ENCODE results near the gene ESR1.
"Not testable (repeated sequence)": the region's sequence is repeated elsewhere in the genome, so short reads cannot be mapped to it uniquely, and the experiment has no call there.

Gene ESR1

DNA sequence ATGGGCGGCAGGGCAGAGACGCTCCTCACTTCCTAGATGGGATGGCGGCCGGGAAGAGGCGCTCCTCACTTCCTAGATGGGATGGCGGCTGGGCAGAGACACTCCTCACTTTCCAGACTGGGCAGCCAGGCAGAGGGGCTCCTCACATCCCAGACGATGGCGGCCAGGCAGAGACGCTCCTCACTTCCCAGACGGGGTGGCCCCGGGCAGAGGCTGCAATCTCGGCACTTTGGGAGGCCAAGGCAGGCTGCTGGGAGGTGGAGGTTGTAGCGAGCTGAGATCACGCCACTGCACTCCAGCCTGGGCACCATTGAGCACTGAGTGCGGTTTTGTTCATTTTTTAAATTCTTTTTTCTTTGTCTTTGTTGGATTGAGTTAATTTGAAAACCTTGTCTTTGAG lies 92.3 kb downstream of the ESR1 start:
- DNase-seq: not testable (repeated sequence)

DNA sequence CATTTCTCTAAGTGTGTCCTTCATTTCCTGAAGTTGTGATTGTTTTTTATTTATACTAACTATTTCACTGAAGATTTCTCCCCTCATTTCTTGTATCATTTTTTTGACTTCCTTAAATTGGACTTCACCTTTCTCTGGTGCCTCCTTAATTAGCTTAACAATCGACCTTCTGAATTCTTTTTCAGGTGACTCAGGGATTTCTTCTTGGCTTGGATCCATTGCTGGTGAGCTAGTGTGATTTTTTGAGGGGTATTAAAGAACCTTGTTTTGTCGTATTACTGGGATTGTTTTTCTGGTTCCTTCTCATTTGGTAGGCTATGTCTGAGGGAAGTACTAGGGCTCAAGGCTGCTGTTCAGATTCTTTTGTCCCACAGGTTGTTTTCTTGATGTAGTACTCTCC lies 92.8 kb downstream of the ESR1 start:
- no peak for DNase-seq

DNA sequence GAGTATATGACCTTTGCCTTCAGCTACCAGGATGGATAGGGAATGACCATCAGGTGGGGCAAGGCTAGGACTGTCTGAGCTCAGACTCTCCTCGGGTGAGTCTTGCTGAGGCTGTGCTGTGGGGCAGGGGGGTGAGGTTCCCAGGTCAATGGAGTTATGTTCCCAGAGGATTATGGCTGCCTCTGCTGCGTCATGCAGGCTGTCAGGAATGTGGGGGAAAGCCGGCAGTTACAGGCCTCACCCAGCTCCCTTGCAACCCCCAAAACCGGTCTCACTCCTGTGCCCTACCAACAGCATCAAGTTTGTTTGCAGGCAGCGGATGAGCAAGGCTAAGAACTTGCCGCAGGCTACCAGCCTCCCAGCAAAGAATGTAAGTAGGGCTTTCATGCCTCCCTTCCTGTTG lies 93.5 kb downstream of the ESR1 start:
- DNase-seq: no peak

DNA sequence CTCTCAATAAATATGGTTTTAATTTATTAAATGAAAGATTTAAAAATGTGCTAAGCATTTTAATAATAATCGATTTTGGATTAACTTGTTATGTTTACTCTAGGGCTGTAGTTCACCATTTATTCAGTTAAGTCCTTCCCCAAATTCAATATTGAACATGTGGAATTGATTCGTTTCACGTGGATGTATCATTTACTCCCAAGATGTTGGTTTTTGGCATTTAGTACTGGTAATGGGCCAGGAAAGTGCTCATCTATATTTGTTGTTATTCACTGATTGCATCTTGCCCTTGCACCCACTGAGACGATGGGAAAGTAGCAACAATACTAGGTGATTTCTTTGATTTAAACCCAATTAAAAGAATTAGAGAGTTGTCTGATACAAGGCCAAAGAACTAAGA lies 97.1 kb downstream of the ESR1 start:
- DNase-seq: no peak

DNA sequence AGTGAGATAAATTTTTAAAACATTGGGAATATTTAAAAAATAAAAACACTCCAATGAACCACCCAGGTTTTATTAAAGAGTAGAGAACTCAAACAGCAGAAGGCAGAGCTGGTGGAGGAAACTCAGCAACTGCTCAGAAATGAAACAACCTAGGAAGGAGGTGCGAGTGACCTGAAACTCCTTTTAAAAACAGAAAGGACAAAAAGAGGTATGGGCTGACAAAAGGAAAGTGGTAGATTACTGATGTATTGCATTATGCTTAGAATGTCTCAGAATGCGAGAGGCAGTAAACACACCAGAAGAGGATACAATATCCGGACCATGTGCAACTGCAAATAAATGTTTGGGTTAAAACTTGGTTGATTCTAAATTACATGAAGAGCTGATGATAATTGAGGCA lies 97.6 kb downstream of the ESR1 start:
- DNase-seq: no peak

DNA sequence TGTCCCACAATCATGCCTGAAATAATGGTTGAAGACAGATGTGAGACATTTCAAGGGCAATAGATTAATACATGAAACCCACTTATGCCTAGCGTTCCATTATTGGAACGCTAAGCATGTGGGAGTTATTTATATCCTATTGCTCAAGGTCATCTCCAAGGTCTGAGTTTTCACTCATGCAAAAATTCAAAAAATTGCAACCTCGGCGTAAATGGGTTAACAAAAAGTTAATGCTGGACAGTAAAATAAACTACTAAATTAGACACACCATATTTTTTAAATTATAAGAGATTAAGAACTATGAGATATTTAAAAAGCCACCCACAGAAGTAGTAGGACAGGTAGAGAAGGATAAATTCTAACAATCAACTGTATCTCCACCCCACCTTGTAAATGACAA lies 98.4 kb downstream of the ESR1 start:
- DNase-seq: no peak

DNA sequence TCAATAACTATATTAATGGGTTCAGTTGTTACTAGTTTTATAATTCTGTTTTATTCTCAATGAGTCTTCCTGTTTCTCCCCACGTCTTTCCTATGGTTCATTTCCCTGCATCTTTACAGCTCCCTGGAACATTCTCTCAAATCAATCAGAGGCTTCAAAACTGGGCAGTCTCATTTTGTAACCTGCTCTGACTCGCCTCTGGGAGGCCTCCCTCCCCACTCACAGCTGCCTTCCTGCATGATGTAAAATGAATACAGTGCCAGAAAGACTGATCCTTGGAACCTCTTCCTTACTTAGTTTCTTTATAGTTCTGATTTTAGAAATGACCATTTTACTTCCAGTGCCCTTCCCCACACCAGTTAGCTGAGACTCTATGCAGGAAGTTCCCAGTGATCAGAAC lies 103.9 kb downstream of the ESR1 start:
- DNase-seq: no peak

DNA sequence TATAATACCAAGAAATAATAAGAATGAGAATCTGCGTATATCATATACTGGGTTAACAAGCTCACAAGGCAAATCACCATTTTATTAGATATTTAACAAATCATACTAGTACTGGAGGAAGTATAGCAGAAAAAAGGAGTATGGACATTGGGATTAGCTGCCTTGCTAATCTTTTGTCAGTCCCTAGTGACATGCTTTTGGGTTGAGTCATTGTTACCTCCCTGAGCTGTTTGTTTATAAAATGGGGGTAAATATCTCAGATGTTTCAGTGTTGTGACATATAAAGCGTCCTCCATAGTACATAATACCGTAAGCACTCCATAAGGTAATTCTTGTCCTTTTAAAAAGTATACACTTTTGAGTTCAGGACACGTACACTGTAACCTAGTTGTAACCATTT lies 107.0 kb downstream of the ESR1 start:
- DNase-seq: no peak

DNA sequence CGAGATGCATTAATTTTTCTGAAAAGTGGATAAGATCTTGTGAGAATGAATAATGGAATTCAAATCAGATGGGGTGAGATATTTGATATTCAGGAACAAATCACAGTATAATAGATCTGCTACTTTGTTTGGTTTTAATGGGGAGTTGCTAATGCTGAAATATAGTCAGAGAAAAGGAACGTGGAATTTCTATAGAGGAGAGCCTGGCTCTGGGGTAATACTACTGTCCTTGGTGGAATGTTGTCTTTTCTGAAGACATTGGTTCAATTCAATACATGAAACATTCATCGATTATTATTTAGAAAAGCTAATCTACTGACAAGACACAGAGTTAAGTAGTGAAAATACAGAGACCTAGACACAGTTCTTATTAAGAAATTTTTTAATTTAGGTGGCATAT lies 108.6 kb downstream of the ESR1 start:
- no peak for DNase-seq

DNA sequence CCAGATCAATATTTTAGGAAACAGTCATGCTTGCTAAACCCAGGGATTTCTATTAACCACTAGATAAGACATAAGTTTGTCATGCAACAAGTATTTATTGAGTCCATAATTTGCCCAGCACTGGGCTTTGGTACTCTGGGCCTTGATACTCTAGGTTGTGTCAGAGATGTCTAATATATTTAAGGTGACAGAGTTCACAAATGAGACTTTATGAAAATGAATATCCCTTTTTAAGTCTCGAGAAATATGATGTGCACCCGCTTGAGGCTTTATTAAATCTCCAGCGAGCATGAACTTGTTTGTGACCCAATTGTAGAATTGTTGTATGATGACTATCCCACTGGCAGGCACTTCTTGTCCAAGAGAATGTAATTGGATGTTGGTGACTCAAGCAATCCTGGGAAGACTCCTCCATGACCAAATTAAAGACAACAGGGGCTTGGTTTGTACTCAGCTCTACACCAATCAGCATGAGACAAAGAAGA lies 109.2 kb downstream of the ESR1 start:
- DNase-seq: no peak

DNA sequence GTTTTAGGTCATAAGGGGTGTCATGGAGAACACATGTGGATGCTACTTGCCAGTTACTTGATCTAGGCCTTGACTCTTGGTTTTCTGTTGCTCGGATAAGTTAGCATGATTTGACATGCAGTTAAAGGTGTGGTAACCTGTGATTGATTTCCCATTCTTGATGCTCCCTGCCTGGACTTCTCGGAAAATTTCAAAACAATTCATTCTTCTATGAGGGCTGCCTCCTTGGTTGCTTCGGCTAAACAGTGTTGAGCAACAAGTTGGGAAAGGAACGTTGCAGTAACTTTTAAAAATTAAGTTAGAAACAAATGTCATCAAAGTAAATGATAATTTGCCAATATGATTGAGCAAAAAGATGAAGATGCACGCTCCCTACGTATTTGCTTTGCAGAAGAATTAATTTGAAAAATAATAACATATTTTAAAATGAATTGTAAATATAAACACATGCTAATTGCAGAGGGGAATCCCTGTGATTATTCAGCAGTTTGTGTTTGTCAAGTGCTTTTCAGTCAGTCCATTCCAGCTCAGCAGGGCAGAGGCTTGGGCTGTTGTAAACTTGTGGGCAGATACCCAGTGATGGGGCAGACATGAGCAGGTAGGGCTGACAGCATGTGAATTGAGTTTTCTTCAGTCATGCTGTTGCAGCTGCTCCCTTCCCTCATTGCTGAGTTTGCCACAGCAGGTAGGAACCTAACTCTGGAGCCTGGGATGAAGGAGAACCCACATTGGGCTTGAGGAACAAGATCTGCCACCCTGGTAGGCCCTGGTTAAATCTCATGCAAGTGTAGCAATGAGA lies 110.2 kb downstream of the ESR1 start:
- DNase-seq: no peak

DNA sequence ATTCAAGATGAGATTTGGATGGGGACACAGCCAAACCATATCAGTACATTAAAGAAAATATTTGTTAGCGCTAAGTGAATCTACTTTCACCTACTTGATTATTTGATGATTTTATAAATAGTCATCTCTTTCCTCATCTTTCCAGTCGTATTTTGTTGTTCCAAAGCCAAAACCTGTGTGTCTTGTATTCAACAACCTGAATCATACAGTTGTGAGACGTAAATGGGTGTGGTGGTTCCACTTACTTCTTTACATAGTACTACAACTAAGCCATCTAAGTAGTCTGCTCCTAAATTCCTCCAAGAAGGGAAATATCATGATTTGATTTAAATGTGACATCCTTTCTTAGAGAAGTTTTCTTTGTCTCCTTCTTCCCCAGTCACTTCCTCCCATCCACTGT lies 132.8 kb downstream of the ESR1 start:
- DNase-seq: no peak

DNA sequence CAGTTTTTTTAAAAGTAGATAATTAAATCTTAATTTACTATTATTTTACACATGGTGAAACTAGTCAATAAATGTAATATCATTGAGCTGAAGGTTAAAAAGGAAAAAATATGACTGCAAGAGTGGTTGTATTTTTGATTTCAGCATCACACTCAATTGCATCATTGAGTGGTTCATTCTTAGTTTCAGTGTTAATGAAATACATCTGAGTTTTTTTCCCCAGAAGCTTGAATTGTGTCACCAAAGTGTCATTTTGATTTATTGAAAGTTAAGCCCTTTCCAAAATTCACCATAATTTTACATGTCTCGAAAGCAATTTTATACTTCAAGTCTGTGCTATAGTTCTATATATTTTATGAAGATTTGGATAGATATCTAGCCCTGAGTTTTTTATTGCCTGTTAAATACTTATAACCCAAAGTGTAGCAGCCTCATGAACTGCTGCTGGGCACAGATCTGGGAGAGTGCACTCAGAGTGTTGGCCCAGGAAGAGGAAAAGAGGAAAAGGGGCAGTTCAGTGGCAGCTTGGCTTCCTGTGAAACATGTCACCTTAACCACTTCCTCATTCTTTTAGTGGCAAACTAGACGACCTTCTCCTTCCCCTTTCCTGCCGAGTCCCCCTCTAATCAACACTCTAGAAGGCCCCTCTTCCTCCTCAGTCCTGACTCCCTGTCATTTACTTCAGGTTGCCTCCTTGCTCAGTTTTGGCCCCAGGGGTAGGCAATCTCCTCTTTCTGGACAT lies 140.7 kb downstream of the ESR1 start:
- peak; percentile 10 to 29 for DNase-seq

DNA sequence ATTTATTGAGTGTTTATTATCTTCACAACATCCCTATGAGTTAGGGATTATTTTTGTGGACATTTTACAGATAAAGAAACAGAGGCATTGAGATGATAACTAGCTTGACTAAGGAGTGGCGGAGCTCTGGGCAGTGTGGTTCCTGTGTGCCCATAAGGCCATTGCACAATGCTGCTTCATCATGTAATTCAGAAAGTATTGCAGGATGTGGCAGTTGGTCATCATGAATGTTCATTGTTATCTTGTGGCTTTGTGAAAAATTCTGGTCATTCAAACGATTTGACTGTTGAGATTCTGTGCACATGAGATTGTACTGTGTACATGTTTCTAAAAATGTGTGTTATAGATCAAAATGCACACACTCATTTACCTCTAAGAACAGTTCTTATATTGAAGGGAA lies 150.8 kb downstream of the ESR1 start:
- peak in 1 of 2 donors; percentile 15 for DNase-seq

DNA sequence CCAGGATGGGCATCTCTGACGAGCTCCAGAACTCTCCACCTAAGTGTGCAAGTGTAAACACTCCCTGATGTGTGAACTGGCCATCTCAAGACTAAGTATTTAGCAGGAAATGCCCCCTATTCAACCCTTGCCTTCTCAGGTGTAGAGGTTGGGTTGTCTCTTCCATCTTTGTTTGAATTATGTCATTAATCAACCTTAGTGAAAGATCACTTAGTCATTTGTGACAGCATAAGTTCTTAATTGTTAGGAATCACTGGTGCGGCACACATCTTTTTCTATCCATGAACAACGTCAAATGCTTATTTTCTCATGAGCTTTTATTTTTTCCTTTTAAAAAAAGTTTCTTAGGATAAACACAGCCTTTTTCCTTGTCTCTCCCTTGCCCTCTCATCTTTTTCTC lies 151.6 kb downstream of the ESR1 start:
- DNase-seq: no peak

DNA sequence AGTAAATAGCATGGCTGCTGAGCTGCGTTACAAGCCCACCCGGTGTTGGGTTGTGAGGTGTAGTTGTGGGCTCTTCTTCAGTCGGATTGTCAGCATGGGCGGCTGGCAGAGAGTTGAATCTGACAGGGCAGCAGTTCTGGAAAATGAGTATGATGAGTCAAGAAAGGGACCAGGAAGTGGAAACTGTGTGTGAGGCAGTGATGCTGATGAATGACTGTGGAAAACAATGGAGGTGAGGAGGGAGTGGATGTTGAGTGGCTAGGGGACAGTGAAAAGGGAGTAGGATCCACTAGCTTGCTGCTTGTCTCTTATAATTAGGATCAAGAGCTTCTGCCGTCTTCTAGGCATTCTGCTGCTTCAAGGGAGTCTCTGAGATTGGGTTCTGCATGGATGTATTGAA lies 154.3 kb downstream of the ESR1 start:
- no peak for DNase-seq

DNA sequence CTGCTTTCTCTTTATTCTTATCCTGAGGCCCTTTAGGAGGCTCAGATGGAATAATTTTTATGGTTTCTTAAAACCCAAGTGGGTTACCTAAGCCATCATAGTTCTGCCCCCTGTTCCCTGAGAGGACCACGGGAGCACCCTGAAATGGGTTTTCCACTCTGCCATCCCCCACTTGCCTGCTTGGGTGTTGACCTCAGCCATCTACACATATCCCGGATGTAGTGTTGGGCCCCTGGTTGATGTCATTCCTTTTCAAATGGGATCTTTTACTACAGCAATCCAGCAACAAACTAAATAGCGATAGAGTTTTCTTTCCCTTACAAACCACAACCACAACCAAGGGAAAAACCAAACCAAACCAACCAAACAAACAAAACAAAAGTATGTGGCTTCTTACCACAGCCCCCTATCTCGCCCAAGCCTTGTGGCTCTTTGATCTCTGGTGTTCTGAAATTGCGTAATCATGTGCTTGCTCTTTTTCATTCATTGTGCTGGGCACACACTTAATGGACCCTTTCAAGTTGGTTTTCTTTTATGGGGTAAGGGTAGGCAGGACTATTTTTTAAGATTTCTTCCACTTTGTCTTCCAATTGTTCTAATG lies 154.9 kb downstream of the ESR1 start:
- DNase-seq: peak in 1 of 2 donors; percentile 11

DNA sequence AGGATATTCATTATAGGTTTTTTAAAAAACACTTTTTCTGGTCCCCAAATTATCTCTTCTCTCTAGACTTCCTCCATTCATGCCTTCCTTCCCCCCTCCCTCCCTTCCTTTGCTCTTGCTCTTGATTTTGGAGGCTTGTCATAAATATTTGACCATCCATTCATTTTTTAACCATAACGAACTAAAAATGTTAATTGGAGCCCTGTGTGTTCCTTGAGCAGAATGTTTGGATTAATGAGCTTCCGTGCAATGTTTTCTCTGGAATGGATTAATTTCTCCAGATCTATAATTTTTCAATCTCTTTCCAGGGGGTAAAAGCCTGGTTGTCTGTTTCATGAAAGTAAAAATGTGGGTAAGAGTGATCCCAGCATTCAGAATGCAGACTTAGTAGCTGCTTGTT lies 155.5 kb downstream of the ESR1 start:
- DNase-seq: no peak

DNA sequence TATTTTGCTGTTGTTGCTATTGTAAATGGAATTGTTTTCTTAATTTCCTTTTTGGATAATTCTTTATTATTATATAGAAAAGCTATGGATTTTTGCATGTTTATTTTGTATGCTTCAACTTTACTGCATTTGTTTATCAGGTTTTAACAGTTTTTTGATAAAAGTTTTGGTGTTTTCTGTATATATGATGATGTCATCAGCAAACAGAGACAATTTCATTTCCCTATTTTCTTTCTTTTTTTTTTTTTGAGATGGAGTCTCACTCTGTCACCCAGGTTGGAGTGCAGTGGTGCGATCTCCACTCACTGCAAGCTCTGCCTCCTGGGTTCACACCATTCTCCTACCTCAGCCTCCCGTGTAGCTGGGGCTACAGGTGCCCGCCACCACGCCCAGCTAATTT lies 156.9 kb downstream of the ESR1 start:
- not testable (repeated sequence) for DNase-seq

DNA sequence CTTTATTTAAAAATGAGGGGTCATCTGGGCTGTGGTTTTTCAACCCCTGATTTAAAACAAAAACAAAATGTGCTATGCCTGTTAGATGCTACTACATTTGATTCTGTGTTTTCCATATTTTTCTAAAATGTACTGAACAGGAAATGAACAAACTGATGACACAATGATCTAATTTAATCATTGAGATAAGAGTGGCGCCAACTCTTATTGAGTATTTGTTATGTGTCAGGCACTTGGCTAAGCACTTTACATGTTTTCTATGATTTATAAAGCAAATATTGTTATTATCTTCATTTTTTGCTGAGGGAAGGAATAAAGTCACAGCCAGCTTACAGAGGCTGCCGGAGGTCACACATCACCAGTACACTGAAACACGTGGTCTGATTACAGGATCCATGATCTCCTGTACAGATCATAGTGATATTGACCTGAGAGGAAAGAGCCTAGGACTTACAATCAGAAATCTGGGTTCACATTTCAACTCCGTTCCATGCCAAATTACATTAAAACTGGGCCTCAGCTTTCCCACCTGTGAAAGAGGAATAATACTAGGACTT lies 166.7 kb downstream of the ESR1 start:
- no peak for DNase-seq

DNA sequence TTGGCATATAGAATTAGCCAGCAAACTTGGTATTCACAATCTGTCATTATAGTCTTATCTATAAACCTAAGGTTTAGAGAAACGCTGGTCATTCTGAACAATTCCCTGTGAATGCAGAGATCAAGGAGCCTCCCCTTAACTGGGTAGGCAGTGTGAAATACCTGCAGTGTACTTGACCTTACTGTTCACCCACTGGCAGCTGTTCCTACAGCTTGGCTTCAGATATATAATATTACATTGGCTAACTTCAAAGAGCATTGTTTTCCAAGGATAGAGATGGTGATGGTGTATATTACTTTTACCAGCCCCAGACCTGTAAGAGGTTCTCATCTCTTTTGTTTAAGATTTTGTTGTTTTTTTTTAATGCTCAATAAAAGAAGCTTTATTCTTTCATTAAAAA lies 168.3 kb downstream of the ESR1 start:
- no peak for DNase-seq

DNA sequence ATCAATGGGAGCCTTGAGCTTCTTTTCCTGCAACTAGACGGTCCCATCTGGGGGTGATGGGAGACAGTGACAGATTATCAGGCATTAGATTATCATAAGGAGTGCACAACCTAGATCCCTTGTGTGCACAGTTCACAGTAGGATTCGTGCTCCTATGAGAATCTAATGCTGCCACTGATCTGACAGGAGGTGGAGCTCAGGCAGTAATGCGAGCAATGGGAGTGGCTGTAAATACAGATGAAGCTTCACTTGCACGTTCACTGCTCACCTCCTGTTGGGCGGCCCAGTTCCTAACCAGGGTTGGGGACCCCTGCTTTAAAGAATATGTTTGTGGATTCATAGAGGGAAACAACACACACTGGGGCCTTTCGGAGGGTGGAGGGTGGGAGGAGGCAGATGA lies 180.7 kb downstream of the ESR1 start:
- not testable (repeated sequence) for DNase-seq

DNA sequence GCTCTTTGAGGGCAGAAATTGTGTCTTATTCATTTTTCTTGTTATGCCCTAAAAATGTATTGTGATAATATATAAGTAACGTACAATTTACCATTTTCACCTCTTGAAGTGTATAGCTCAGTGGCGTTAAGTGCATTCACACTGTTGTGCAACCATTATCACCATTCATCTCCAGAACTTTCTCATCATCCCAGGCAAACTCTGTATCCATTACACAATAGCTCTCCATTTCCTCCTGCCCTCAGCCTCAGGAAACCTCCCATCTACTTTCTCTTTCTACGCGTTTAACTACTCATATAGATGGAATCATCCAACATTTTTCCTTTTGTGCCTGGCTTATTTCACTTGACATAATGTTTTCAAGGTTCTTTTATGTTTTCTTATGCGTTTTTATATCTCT lies 184.6 kb downstream of the ESR1 start:
- DNase-seq: no peak

DNA sequence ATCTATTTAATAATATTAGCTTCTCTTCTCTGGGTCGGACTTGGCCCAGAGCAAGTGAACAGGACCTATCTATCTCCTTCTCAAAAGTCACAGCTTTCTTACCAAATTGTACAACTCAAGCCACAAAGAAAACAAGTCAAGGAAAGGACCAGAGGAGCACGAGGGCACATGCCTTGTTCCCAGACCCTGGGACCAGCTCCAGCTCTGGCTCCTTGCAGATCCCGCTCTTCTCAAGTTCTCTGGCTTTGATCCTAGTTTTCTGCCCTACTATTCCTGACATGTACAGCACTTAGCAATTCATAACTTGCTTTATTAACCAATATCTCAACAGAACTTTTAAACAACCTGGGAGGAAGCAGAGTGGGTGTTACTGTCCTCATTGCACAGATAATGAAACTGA lies 185.9 kb downstream of the ESR1 start:
- no peak for DNase-seq

Measured in CD4-positive, alpha-beta T cell treated with Interferon alpha-2 for 1 hour (primary cell).